Activated naive CD4-positive, alpha-beta T cell treated with anti-CD3 and anti-CD28 coated beads, Interleukin-2, amount 50 U/mL, for 16 hours (primary cell): ENCODE data around the gene FGF19.

ENCODE experiments used
- DNase-seq: peaks from one replicate; pipeline ENCODE4 v3.0.0-alpha.2; 2020

Gene FGF19

DNA sequence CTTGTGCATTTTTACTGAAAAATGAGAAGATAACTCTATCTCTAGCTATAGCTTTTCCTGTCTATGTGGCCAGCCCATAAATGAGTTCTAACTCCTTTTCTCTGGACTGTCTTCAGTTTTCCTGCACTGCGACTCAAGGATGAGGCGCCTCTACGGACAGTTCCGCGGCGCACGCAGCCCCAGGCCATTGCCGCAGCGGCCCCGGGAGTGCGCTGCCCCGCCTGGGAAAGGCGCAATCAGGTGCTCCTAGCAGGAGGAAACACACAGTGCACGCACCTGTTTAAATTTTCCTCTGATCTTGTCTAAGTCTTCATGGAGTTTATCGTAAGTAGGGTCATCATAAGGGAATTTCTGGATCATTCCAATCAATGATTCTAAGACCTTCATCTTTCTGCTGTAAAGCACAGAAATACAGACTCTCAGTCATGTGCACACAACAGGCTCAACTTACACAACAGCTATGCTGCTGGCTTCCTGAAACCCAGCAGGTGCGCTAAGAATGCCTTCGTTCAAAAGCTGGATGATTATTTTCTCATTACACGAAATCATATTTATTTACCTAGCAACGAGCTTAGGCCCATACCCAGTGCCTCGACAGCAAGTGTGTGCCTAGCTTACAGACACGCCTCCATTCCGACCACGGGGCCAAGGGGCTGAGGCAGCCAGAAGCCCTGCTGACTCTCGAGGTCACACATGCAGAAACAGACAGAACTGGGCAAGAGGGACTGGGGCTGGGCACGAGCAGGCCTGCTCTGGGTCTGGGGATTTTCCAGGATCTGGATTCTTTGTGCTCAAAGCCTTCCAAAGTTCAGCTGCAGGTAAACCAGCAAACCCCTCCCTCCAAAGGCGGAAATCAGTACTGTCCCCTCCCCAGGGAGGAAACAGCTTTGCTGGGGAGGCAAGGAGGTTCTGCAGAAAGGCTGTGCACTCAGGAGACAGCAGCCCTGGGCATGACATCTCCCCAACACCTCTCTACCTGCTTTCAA lies 35.9 kb downstream of the FGF19 start:
- no peak for DNase-seq

DNA sequence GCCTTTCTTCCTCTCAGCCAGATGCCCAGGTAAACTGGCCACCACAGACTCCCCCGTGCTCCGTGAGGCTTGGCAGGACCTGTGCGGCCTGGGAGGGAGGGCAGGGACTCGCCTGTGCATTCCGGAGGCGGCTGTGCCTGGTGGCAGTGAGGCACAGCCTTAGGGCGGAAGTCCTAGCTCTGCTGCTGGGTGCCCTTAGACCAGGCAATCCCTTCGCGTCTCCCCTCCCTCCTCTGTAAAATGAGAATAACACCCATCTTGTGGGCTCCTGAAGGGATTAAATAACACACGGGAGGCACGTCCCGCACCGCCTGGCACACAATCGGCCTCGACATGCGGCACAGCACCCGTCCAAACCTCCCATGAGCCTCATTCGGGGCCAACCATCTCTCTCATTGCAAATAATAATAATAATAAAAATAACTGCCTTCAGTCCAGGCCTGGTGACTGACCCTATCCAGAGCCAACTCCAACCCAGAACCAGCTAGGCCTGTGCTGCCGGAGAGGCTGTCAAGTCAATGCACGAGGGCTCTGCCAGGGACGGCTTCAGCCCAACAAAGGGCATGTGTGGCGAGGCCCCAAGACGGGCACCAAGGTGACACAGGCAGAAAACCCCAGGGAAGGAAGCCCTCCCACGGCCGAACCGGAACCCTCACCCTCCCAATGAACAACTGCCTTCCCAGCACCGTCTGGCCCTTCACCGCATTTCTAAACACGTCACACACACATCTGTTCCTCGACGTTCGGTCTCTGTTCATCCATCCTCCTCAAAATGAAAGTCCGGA lies 36.9 kb downstream of the FGF19 start:
- no peak for DNase-seq

- no peak for DNase-seq
Observed at GRCh38 chr11:69666261-69666660, 37.6 kb downstream of the FGF19 start.

DNA sequence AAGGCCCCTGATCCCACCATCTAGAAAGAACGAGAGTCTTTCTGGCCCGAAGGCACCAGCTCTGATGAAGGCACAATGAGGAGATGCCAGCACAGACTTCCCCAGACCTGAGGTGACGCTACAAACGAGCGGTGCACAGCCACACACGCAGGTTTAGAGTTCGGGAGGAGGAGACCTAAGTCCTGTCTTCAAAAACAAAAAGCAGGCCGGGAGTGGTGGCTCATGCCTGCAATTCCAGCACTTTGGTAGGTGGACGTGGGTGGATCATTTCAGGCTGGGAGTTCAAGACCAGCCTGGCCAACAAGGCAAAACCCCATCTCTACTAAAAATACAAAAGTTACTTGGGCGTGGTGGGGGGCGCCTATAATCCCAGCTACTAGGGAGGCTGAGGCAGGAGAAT lies 38.2 kb downstream of the FGF19 start:
- DNase-seq, result no peak

DNA sequence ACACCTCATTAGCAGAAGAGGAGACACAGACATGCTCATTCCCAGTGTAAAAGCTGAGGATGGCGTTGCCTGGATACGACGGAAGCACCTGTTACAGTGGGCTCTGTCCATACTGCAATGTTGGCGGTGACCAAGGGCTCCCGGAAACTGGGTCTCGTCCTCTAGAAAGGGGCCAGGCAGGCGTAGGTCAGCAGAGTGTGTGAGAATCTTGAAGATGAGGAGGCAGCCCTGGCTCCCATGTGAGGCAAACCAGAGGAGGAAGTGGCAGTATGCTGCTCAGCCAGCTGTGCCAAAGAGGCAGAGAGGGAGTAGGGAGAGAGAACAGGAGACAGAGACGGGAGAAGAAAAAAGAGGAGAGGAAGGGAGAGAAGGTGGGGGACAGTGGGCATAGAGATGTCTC lies 38.9 kb downstream of the FGF19 start:
- DNase-seq, result no peak

DNA sequence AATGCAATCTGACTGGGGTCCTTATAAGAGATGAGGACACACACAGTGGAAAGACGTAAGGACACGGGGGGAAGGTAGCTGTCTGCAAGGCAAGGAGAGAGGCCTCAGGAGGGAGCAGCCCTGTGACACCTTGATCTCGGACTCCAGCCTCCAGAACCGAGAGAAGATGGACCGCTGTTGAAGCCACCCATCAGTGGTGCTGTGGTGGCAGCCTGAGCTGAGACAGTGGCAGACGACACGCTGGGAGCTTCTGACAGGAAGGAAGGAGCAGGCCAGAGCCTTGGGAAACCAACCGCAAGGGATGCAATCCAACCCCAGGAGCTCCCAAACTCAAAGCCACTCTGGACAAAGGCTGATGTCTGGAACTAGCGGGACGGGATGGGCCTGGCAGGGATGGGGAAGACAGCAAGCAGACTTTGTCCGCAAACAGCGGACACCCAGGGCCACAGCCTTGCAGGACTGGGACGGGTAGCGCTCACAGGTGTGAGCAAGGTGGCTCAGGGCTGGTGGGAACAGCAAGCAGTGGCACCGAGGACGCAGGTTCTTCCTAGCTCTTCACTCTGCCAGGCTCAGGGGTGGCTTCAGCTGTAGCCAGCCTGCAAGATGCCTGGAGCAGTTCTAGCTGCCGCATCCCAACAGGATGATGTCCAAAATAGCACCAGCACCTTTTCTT lies 39.6 kb downstream of the FGF19 start:
- DNase-seq, result no peak

DNA sequence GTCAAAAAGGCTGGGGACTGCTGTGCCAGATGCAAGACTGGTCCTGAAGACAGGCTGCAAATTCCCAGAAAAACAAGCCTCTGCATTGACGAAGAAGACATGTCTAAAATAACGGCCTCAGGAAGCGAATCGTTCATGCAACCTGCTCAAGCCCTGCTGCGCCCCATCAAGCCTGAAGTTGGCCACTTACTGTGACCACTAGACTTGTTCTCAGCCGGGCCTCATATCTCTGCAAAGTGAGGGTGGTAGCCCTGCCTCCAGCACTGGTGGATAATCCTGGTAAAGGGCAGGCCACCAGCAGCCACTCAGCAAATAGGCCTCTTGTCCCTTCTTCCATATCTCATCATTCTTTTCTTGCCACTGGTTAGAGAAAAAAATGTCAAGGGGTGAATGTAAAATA lies 40.5 kb downstream of the FGF19 start:
- DNase-seq, result no peak

DNA sequence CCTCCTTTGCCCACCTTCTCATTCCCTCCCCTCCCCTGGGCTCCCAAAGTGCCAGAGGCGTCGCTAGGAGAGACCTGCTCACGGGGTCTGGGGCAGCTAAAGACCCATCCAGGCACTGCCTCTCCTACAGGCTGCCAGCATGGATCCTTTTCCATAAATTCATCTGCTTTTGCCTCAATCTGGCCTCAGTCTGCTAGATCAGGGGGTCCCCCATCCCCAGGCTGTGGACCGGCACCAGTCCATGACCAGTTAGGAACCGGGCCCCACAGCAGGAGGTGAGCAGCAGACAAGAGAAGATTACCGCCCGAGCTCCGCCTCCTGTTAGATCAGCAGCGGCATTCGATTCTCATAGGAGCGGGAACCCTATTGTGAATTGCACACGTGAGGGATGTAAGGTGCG lies 41.0 kb downstream of the FGF19 start:
- no peak for DNase-seq

GRCh38 chr11:69662021-69662698 lies 41.7 kb downstream of the FGF19 start:
- no peak for DNase-seq

DNA sequence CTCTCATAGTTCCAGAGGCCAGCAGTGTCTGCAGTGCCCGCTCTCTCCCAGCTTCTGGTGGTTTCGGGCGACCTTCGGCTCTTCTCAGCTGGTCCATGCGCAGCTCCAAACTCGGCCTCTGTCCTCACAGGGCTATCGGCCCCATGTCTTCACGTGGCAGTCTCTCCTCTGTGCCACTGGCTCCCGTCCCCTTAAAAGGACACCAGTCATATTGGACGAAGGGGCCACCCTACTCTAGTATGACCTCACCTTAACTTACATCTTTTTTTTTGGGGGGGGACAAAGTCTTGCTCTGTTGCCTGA lies 42.5 kb downstream of the FGF19 start:
- DNase-seq, result no peak

DNA sequence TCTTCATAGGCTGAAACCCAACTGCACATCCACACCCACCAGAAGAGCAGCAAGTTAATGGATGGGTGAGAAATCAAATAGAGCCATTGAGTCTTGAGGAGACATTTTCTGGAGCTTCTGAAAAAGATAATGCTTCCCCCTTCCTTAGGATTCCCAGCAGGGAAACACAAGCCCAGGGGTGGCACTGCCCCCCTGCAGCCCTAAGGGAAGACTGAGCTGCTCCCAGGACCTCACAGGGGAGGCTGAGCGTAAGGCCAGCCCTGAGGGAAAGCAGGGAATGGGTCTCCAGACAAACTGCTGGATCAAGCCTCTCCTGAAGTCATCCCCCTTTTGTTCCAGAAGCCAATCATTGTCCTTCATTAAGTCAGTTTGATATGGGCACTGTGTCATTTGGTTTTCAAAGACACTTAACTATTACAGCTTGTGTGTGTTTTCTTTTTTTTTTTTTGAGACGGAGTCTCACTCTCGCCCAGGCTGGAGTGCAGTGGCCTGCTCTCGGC lies 43.8 kb downstream of the FGF19 start:
- DNase-seq, result no peak

- DNase-seq, result no peak
Observed at GRCh38 chr11:69659591-69659990, 44.2 kb downstream of the FGF19 start.

GRCh38 chr11:69658626-69659450 lies 45.0 kb downstream of the FGF19 start:
- no peak for DNase-seq

GRCh38 chr11:69657911-69658625 lies 45.8 kb downstream of the FGF19 start:
- no peak for DNase-seq

- no peak for DNase-seq
Observed at GRCh38 chr11:69657456-69657910, 46.3 kb downstream of the FGF19 start.

DNA sequence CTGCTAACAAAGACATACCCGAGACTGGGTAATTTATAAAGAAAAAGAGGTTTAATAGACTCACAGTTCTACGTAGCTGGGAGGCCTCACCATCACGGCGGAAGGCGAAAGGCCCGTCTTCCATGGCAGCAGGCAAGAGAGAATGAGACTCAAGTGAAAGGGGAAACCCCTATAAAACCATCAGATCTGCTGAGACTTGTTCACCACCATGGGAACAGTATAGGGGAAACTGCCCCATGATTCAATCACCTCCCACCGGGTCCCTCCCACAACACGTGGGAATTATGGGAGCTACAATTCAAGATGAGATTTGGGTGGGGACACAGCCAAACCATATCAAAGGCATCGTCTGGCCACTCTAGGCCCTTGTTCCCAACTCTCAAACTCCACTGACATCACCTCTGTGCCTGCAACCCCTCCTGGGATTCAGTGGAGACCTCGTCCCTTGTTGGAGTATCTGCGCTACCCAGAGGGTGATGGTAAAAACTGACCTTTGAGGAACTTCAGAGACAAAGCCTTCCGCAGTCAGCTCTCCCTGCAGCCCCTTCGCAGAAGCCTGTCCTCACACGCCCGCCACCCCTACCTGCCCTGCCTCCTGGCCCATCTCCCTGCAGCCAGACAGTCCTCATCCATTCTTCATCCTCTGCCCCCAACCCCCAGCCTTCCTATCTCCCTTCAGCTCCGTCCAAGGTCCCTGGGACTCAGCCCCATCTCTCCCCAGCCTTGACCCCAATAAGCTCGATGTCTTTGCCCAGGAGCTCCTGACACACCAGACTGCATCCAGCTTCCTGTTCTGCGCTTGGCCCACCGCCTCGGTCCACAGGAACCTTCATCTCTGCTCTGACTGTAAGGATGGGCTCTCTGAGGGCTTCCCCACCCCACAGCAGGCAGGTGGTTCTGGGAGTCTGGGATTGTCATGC lies 47.0 kb downstream of the FGF19 start:
- DNase-seq, result no peak

- DNase-seq, result no peak
Observed at GRCh38 chr11:69655479-69656428, 48.1 kb downstream of the FGF19 start.

GRCh38 chr11:69654660-69655478 lies 49.0 kb downstream of the FGF19 start:
- no peak for DNase-seq
